ENCODE results near the gene NT5C1B. TPM values are rescaled to one million over a fixed set of nuclear protein-coding genes. Genes with fewer than 3 reads are reported as not detected.
A peak's percentile ranks its signal among the peaks of the same experiment; 100 is the strongest.

NT5C1B gene
- total RNA-seq, 1 donor from 2014 or later, result not detected

DNA sequence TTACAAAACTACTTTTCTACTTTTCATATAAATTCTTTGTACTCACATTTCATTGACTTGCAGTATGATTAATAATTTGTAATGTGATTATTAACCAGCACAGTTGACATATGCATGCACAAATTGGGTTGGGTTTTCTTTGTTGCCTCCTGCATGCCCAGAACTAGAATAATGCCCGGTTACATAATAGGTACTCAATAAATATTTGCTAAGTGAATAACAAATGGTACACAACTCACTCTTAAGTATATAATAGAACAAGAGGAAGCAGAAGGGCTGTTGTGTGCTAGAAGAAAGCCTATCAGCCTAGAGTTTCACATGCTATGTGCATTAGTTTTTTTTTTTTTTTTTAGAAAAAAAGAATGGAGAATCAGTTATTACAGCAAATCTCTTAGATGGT, 38.2 kb downstream of the NT5C1B start:
- no peak for DNase-seq (ENCODE audit: low spot score)

DNA sequence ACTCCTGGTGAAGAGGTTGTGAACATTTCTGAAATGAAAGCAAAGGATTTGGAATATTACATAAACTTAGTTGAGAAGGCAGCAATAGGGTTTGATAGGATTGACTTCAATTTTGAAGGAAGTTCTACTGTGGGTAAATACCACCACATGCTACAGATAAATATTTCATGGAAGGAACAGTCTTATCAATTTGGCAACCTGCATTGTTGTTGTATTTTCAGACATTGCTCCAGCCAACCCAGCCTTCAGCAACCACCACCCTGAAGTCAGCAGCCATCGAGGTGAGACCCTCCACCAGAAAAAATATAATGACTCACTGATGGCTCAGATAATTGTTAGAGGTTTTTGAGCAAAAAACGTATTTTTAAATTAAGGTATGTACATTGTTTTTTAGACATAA, 38.9 kb downstream of the NT5C1B start:
- no peak for DNase-seq (ENCODE audit: low spot score)

DNA sequence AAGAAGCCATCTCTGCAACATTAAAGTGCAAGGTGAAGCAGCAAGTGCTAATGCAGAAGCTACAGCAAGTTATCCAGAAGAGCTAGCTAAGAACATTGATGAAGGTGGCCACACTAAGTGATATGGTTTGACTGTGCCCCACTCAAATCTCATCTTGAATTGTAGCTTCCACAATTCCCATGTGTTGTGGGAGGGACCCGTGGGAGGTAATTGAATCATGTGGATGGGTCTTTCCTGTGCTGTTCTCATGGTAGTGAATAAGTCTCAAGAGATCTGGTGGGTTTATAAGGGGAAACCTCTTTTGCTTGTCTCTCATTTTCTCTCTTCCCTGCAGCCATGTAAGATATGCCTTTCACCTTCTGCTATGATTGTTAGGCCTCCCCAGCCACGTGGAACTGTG, 40.3 kb downstream of the NT5C1B start:
- no peak for DNase-seq (ENCODE audit: low spot score)

DNA sequence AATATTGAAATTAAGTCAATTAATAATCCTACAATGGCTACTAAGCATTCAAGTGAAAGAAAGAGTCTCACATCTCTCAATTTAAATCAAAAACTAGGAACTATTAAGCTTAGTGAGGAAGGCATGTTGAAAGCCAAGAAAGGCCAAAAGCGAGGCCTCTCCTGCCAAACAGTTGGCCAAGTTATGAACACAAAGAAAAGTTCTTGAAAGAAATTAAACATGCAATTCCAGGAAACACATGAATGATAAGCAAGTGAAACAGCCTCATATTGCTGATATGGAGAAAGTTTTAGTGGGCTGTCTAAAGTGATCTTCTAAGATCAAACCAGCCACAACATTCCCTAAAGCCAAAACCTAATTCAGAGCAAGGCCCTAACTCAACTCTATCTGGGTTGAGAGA, 40.7 kb downstream of the NT5C1B start:
- DNase-seq (ENCODE audit: low spot score), result no peak

DNA sequence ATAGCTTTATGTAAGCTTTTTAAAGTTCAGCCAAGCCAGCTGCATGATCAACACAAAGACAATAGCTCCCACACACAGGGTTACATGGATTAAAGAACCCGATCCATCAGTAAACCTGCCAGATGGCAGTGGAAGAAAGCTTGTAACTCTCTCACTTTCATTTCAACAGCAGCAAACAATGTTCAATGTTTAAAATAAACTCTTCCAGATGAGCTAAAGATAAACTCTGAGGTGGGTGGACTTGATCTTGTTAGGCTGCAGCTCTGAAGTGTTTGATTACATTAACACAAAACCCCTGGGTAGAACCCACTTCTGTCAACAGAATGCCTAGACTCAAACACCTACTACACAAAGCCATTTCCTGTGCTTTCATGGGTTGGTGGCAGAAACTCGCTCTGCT, 42.8 kb downstream of the NT5C1B start:
- no peak for DNase-seq (ENCODE audit: low spot score)

DNA sequence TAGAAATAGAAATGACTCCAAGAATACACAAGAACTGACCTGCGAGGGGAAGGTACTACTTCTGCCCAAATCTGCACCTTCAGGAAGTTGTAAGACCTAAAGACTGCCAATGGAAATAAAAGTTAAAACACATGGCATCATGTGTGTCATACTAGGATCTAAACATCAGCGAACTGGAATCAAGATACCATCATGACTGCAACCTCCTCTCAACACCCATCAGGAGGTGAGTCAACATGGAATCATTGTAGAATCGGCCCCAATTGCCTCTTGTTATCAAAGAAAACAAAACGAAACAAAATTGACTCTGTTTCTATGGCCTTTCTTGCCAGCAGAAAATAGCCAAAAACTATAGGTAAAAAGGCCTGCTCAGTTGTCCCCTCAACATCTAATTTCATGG, 44.0 kb downstream of the NT5C1B start:
- no peak for DNase-seq (ENCODE audit: low spot score)

DNA sequence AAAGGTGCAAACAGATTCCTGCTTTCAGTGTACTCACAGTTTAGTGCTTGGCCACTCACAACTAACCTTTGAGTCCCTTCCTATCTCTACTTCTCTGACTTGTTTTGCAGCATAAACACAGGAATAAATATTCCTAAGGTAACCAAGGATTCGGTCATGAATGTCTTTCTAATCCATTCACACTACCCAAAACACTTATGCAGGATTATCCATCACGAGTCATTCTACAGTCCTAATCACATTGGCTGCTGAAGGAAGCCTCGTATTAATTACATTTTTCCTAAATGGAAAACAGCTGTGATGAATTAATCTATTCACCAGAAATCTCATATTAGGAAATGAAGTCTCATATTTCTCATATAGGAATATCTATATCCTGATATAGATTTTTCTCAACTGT, 45.2 kb downstream of the NT5C1B start:
- DNase-seq (ENCODE audit: low spot score), result no peak

DNA sequence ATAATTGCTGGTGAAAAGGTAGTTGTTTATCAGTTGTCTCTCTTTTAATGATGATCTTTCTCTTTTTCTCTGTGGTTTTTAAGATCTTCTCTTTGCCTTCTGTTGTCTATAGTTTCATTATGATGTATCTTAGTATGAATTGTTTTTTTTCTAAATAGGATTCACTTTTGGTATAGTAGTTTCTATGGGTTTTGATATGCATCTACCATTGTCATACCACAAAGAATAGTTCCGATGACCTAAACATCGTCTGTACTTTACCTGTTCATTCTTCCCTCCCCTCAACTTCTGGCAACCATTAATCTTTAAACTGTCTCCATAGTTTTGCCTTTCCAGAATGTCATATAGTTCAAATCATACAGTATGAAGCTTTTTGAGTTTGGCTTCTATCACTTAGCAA, 48.5 kb downstream of the NT5C1B start:
- DNase-seq (ENCODE audit: low spot score), result no peak

DNA sequence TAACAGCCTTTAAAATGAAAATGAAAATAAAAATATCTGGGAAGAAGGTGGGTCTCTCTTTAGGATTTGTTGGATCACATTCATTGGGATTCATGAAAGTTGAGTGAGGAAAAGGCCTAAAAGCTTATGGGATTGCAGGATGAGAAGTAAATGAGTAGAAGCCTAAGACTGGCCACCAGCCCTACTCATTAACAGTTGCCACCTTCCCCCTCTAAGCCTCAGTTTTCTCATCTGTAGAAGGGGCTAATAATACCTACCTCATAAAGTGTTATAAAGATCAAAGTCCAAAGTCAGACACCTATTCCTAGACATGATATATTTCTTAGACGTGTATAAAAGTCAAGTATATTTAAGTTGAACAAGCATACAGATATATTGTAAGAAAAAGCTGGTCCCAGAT, 52.7 kb downstream of the NT5C1B start:
- DNase-seq (ENCODE audit: low spot score), result no peak

DNA sequence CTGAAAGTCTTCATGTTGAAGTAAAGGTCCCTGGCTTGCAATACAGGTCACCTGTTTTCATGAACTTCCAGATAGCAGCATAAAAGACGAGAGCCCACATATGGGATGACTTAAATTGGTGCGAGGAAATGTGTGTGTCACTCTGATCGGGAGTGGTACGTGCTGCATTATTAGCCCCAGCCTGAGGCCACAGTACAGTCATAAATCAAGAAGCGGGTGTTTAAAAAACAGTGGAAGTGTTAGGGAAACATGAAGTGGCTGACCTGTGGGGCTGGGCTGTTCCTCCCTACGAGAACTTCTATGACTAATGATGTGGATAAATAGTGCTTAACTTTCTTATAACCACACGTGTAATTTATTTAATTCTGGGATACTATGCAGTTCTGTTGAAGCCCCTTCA, 53.3 kb downstream of the NT5C1B start:
- DNase-seq (ENCODE audit: low spot score), result no peak

DNA sequence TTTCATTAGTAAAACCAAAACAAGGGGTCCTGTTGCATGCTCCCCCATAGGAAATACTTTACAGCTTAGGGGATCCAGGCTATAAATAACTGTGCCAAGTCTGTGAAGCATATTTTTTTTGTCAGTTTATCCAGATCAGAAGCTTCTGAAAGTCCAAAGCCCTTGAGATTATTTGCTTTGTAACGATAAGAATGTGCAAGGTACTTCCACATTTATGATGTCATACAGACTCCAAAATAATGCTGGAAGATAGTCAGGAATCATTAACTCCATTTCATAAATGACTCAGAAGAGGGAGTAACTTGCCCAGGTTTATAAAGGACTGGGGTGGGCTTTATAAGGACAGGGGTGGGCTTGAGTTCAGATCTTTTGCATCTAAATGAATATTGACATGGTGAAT, 58.2 kb downstream of the NT5C1B start:
- DNase-seq (ENCODE audit: low spot score), result no peak

DNA sequence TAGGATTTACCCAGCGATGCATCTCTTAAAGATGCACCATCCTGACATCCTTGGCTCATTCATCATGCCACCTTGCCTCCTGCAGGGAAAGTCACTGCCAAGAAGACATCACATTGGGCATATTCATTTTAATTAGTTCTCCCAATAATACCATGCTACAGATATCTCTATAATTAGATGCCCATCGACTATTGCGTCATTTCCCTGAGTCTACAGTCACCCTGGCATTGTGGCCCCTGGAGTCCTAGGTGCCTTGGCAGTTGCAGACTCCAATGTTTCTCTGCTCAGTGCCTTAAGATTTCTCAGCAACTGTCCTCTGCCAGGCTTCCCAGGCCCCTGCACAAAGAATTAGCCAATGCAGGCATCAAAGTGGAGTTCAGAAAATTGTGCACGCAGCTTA, 61.5 kb downstream of the NT5C1B start:
- DNase-seq (ENCODE audit: low spot score), result no peak

DNA sequence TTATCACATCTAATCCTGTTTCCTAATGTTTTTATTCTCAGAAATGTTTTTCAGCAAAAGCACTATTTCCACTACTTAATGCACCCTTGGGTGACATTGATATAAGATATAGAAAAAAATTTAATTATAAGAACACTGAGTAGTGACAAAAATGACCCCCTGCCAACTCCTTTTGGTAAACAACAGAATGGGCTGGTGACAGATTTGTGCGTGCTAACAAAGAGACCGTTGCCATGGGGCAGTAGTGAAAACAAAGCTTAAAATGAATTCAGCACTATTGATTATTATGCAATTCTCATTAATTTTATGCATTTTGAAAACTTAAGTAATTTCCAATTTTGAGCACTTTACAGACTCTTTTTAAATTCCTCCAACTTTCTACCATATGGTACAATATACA, 62.0 kb downstream of the NT5C1B start:
- DNase-seq (ENCODE audit: low spot score), result no peak

DNA sequence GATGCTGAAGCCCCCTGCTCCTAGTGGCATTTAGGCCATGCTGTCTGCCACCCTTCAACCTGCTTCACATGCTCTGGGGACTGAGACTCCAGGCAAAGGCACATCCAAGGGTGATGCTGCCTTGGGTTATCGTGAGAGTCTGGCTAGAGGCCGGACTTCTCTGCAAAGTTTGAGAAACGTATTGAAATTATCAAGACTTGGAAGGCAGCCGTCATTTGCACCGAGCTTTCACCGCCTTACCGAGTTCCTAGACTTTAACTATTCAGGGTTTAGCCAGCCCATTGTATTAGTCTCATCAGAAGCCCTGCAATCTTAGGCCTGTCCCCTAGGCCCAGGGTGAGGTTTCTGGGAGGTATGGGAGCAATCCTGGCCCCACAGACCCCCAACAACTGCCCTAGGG, 62.9 kb downstream of the NT5C1B start:
- no peak for DNase-seq (ENCODE audit: low spot score)

DNA sequence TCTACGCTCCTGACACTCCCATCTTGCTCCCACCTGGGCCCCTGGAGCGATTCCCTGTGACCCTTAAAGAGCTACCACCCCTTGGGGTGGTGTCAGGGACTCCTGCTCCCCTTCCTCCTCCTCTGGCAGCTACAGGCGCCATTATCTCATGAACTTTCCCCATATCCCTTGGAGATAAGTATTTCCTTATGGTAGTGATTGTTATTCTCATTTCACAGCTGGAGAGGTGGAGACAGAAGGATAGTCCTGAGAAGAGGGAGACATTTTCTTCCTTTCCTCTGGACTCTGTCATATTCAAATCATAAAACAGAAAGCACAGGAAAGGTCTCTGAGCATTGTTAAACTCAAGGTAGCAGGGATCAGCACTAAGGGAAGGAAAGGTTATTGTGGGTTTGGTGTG, 63.5 kb downstream of the NT5C1B start:
- DNase-seq (ENCODE audit: low spot score), result no peak

DNA sequence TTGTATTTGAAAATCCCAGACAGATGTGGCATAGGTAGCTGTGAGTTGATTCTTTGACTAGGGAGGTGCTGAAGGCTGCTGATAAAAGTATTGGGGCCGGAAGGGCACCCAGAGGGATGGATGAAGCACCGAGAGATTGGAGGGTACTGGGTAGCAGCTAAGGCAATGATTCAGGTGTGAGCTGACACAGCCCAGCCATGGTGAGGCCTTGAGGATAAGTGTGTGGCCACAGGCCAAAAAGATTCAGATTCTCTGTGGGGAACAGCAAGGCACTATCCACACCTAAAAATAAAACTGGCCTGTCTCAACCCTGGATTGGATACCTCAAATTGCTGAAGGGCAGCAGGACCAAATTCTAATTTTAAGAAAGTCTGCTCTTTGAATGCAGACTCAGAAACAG, 64.1 kb downstream of the NT5C1B start:
- DNase-seq (ENCODE audit: low spot score), result no peak

DNA sequence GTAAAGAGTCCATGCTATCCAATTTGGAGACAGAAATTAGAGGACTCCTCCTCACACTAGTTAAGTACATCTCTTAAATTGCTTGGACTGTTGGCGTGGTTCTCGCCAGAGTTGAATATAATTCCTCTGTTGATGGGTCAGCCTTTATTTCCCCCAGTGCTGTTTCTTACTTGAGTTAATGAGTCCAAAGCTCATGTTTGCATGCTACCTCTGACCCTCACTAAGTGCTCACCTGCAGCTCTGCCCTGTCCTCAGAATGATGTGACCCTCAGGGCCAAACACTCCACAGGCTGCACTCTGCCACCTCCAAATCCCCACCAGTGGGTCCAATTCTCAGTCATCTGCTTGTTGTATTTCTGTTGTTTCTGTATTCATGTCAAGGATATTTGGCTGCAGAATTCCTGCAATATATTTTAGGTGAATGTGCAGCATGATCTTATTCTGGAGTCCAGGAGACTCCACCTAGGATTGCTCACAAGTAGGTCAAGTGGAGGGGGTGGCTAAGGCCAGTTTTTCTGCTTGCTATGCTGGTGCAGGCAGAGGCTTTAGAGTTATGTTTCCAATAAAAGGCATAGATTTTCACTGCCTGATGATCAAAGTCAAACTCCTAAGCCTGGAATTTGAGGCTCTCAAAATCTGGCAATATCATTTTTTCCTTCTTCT, 66.8 kb downstream of the NT5C1B start:
- no peak for DNase-seq (ENCODE audit: low spot score)

DNA sequence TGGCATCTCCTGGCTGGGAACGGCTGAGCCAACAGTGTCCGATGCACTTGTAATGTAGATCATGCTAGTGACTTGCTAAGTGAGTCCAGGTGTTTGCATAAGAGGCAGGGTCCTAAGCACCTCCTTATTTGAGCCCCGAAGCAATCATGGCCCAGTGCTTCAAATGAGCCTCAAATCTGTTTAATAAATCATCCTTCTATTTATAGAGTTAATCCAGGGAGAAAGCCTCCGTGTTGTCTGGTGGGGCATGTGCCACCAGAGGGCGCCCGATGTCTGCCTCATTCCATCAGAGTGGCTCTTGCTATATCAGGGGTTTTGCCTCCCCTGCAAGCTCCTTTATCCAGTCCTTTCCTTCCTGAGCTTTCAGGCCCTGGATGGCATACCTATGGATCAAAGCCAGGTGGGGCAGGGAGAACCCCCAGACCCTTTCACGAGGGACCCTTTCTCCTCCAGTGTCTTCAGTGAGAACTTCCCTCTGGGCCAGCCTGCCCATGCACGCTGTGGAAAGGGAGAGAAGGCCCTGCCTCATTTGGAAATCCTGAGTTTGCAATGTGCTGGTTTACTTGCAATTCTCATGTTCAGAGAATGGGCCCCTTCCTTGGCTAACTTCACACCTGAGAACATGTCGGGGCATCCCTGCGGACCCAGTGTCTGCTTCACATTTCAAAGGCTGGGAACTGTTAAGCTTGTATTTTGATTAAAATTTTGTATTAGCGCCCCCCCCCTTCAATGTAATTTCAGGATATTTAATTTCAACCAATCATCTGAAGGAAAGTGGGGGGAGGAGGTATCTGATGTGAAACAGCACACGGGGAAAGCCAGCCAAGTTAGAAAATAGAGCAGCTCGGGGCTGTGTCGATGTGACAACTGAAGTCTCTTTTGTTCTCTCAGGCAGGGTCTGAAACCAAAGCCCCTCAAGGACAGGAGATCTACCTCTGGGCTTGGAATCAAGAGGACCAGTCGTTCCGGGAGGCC, 68.6 kb downstream of the NT5C1B start:
- DNase-seq (ENCODE audit: low spot score), result peak; percentile 86

DNA sequence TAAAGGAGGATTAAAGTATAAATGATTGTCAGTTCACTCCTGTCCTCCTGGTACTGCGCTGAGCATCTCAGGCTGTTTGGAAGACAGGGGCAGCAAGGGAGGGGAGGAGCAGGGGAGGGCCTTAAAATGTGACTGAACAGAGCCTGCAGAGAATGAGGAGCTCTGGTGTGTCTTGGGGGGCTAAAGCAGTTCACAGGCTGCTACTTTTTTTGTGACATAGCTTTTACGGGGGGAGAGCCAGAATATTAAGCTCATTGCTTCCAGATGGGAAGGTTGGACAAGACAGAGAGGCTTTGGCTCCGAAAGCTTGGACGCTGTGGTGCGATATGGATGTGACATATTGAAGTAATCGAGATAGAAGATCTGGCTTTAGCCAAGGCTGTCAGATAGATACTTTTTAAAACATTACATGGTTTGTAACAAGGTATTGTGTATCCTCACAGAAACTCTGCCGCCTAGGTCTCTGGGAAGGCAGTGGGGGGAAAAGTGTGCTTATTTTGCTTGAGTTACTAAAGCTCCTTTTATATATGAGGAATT, 69.4 kb downstream of the NT5C1B start:
- DNase-seq (ENCODE audit: low spot score), result no peak

DNA sequence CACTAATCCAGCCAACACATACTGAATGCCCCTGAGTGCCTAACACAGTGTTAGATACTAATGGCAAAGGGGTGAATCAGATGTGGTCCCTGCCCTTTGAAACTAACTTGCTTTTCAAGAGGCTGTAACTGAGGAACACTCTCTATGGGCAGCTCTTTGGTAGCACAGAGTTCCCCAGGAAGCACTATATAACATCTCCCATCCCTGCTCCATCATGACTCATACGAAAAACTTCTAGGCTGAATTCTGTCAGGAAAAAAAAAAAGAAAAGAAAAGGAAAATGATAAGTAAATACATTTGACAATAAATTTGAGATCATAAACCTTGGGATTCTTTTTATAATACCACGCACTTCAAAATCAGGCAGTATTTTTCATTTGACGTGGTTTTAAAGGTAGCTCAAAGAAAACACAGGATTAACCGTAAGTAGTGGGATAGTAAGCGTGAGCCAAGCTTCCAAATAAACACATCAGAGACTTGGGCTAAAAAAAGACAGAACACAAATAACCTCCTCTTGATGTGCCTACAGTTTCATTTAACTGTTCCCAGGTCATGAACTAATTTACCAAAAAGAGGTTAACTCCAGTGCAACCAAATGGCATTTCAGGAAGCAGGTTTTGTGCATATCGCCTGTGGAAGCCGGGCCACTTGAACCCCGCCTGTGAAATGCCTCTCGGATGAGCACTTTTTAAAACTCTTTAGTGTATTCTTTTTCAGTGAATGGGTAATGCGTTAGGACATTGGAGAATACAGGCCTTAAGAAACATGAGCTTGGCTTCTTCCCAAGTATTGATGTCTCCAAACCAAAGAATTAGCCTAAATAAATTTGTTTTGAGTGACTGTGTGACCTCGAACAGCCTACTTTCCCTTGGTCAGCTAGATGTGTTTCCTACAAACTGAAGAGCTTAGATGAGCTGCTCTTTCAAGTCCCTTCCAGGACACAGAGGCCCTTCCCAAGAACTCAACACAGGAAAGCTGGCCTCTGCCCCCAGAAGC, 71.0 kb downstream of the NT5C1B start:
- DNase-seq (ENCODE audit: low spot score), result no peak

DNA sequence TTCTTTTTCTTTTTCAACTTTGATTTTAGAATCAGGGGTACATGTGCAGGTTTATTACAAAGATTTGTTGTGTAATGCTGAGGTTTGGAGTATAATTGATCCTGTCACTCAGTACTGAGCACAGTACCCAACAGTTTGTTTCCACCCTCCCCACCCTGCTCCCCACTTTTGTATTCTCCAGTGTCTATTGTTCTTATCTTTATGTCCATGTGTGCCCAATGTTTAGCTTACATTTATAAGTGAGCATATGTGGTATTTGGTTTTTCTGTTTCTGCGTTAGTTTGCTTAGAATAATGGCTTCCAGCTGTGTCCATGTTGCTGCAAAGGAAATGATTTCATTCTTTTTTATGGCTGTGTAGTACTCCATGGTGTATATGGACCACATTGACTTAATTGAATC, 72.0 kb downstream of the NT5C1B start:
- DNase-seq (ENCODE audit: low spot score), result no peak

DNA sequence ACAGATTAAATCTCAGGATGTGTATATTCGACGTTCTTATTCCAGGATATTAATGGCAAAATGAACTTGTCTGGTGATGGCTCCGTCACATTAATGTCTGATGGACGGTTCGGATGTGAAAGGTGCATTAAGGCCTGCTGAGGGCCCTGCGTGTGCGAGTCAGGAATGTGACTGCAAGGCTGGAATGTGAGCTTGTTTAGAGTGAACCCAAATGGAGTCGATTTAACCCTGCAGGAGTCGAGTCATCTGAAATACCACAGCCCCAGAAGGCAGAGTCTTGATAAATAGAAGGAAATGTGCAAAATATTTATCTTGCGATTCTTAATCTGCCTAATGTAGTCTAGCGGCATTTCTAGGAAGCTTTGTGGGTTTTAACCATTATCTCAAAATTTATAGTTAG, 73.3 kb downstream of the NT5C1B start:
- no peak for DNase-seq (ENCODE audit: low spot score)

All from ureter (tissue), 1 donor.